Epithelial cell of esophagus (primary cell): ENCODE results near the gene GALNT14.

Experiments used
- DNase-seq: peaks from one replicate; pipeline ENCODE4 v3.0.0; 2010; ENCODE audit warnings: low read depth
- H3K4me3 ChIP-seq: 2 replicates; pipeline ENCODE4 v1.5.1; 2011; ENCODE audit warnings: mild to moderate bottlenecking, low read length, control low read depth
- TF ChIP-seq, protein P1 (sequence below): IDR thresholded peaks from 2 replicates; pipeline ENCODE4 v1.5.1; 2011; ENCODE audit warnings: low read depth, mild to moderate bottlenecking, low read length, control low read depth, inconsistent platforms; ENCODE audit not compliant: insufficient read depth; ENCODE audit errors: missing control alignments

GALNT14 gene

DNA sequence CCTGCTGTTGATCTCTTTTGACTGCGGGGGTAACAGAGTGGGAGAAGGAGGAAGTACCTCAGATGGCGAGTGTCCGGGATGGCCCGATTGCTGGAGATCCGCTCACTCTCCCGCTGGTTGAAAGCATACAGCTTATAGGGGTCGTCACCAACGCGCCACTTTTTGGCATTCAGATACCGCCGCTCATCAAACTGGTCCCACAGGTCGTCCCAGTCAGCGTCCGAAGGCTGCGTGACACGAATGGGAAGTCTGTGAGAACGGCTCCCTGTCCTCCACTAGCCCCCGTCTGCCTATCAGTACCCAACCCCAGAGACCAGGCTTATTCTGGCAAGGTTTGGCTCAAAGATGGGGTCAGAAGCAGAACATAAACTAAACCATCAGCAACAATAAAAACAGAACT, 145.5 kb downstream of the GALNT14 start:
- DNase-seq: no peak
- TF ChIP-seq, protein P1, sequence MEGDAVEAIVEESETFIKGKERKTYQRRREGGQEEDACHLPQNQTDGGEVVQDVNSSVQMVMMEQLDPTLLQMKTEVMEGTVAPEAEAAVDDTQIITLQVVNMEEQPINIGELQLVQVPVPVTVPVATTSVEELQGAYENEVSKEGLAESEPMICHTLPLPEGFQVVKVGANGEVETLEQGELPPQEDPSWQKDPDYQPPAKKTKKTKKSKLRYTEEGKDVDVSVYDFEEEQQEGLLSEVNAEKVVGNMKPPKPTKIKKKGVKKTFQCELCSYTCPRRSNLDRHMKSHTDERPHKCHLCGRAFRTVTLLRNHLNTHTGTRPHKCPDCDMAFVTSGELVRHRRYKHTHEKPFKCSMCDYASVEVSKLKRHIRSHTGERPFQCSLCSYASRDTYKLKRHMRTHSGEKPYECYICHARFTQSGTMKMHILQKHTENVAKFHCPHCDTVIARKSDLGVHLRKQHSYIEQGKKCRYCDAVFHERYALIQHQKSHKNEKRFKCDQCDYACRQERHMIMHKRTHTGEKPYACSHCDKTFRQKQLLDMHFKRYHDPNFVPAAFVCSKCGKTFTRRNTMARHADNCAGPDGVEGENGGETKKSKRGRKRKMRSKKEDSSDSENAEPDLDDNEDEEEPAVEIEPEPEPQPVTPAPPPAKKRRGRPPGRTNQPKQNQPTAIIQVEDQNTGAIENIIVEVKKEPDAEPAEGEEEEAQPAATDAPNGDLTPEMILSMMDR: no peak
- H3K4me3 ChIP-seq: no peak overlapping the region

GRCh38 chr2:30990671-30991070, 147.6 kb downstream of the GALNT14 start:
- TF ChIP-seq, protein P1: no peak
- no peak overlapping the region for H3K4me3 ChIP-seq
- no peak for DNase-seq

DNA sequence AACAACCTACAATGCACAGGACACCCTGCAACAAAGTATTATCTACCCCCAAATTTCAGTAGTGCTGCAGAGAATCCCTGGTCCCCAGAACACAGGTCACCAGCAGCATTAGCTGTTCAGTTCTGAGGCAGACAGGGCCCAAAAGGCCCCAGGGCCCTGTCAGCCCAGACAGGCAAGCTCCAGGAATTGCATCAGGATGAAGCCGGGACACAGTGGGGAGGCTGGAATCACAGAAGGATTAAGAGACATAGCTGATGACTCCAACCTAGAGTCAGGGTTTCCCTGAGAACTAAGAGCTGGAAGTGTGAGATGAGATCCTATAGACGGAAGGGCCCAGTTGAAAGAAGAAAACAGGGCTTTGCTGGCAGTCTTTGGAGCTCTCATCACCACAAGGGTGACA, 148.1 kb downstream of the GALNT14 start:
- DNase-seq: peak; percentile 10
- TF ChIP-seq, protein P1: no peak
- no peak overlapping the region for H3K4me3 ChIP-seq

GRCh38 chr2:30989746-30990145, 148.5 kb downstream of the GALNT14 start:
- DNase-seq: no peak
- TF ChIP-seq, protein P1: no peak
- H3K4me3 ChIP-seq: no peak overlapping the region

GRCh38 chr2:30987566-30987965, 150.7 kb downstream of the GALNT14 start:
- no peak overlapping the region for H3K4me3 ChIP-seq
- TF ChIP-seq, protein P1: no peak
- DNase-seq: no peak

DNA sequence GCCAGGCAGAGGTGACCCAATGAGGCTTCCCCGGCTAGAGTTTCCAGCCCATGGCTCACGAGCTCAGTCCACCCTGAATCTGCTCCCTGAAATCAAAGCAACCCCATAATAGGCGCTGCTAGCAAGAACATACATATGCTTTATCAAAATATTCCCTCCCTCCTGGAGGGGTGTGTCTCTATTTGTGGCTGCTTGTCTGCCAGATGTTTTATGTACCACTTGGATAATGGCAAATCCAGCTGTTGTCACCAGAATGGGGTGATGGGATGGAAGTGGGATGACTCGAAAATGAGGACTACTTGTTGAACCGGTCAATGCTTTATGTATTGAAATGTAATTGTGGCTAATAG, 152.0 kb downstream of the GALNT14 start:
- no peak for DNase-seq
- no peak overlapping the region for H3K4me3 ChIP-seq
- TF ChIP-seq, protein P1: no peak

- no peak for DNase-seq
- TF ChIP-seq, protein P1: no peak
- no peak overlapping the region for H3K4me3 ChIP-seq
Observed at GRCh38 chr2:30985493-30986230, 152.6 kb downstream of the GALNT14 start.
